ENCODE data around the gene PTPRT. TPM values are rescaled to one million over a fixed set of nuclear protein-coding genes. Genes with fewer than 3 reads are reported as not detected.

The PTPRT gene
- total RNA-seq, 1 donor from 2014 or later: not detected

DNA sequence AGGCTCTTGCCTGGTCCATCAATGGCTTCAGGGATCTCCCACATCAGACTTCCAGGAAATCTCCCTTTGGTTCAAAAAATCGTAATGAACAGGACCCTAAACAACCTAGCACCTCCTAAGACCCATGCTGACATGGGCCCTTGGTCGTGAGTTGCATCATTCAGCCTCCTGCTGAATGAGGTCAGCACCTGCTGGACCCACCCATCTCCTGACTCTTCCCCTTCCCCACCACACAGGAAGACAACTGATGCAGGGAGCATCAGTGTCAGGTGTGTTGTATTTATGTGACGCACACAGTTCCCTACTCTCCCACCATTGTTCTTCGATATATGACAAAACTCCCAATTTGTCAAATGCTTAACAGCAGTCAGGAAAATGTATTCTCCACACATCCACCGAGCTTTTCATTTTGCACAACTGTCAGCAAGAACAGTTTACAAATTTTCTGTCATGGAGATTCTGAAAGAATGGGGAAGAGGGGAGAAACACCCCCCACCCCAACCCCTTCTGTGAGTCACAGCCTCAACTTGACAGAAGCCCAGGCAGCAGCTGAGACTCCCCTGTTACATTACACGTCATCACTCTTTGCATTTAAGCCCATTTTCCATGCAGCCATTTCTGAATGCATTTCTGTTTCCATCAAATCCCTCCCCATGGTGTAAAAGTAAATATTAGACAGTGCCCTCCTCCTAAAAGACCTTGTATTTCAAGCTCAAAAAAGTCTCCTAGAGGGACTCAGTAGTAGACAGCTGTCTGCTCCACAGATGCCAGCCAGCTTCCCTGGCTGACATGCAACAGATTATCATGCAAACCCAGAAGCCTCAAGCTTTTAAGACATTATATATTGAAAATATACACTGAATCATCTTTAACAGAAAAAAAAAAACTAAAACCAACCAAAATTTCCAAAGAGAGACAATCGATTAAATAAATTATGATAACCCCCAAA, 577.5 kb downstream of the PTPRT start:
- H3K4me3 ChIP-seq: no peak overlapping the region
- H3K27ac ChIP-seq: no peak overlapping the region
- TF ChIP-seq POLR2AphosphoS5 (IDR thresholded peaks at IDR 0.05; ENCODE audit: insufficient read depth in 1 of 2, low read depth in 1 of 2): no peak
- TF ChIP-seq, protein P1, sequence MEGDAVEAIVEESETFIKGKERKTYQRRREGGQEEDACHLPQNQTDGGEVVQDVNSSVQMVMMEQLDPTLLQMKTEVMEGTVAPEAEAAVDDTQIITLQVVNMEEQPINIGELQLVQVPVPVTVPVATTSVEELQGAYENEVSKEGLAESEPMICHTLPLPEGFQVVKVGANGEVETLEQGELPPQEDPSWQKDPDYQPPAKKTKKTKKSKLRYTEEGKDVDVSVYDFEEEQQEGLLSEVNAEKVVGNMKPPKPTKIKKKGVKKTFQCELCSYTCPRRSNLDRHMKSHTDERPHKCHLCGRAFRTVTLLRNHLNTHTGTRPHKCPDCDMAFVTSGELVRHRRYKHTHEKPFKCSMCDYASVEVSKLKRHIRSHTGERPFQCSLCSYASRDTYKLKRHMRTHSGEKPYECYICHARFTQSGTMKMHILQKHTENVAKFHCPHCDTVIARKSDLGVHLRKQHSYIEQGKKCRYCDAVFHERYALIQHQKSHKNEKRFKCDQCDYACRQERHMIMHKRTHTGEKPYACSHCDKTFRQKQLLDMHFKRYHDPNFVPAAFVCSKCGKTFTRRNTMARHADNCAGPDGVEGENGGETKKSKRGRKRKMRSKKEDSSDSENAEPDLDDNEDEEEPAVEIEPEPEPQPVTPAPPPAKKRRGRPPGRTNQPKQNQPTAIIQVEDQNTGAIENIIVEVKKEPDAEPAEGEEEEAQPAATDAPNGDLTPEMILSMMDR (IDR thresholded peaks at IDR 0.05): no peak
- no peak for TF ChIP-seq POLR2A (IDR thresholded peaks at IDR 0.05)
- H3K27me3 ChIP-seq: no peaks in the 10 kb centered on the region
- H3K4me1 ChIP-seq: no peaks in the 10 kb centered on the region
- no peaks in the 10 kb centered on the region for H3K9me3 ChIP-seq
- intact Hi-C loops (cut with DNase I): no loop called here
- H3K36me3 ChIP-seq: no peaks in the 10 kb centered on the region
- no peak for DNase-seq (ENCODE audit: extremely low spot score in 2 of 2)

DNA sequence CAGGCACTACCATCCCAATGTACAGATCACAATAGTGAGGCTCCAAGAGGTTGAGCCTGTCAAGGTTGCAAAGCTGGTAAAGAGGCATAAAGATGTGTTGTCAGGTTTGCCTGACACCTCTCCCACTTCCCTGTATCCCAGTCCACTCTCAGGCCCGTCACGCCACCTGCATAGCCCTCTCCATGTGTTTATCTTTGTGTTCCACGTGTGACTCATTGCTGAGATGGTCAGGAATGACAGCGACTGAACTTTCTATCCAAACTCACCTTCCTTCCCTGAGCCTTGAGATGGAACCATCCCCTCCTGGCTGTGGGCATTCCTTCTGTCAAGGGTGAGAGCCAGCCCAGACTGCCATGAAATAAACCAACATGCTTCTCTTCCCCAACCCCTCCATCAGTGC, 578.3 kb downstream of the PTPRT start:
- DNase-seq (ENCODE audit: extremely low spot score in 2 of 2): no peak
- H3K4me3 ChIP-seq: no peak overlapping the region
- no peaks in the 10 kb centered on the region for H3K9me3 ChIP-seq
- no peaks in the 10 kb centered on the region for H3K36me3 ChIP-seq
- no peaks in the 10 kb centered on the region for H3K4me1 ChIP-seq
- no peak overlapping the region for H3K27ac ChIP-seq
- no peak for TF ChIP-seq POLR2AphosphoS5 (IDR thresholded peaks at IDR 0.05; ENCODE audit: insufficient read depth in 1 of 2, low read depth in 1 of 2)
- no peak for TF ChIP-seq POLR2A (IDR thresholded peaks at IDR 0.05)
- TF ChIP-seq, protein P1 (IDR thresholded peaks at IDR 0.05): no peak
- intact Hi-C loops (cut with DNase I): no loop called here
- H3K27me3 ChIP-seq: no peaks in the 10 kb centered on the region

DNA sequence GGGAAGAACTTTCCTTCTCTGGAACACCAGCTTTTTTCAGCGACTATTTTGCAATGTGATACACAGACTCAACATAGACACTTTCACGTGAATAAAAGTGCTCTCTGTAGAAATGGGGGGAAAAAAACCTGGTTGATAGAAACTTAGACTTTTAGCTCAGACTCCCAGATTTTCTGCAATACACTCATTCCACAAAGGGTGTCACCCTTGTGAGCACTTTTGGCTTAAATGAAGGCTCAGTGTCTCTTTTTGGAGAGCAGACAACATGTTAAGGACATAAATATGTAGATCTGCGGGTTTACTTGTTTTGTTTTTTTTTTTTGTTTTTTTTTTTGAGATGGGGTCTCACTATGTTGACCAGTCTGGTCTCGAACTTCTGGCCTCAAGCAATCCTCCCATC, 579.6 kb downstream of the PTPRT start:
- H3K27me3 ChIP-seq: no peaks in the 10 kb centered on the region
- no peaks in the 10 kb centered on the region for H3K9me3 ChIP-seq
- no peaks in the 10 kb centered on the region for H3K36me3 ChIP-seq
- TF ChIP-seq POLR2A (IDR thresholded peaks at IDR 0.05) (no peak), POLR2AphosphoS5 (IDR thresholded peaks at IDR 0.05; ENCODE audit: insufficient read depth in 1 of 2, low read depth in 1 of 2) (no peak)
- TF ChIP-seq, protein P1 (IDR thresholded peaks at IDR 0.05): no peak
- no peaks in the 10 kb centered on the region for H3K4me1 ChIP-seq
- H3K27ac ChIP-seq: no peak overlapping the region
- DNase-seq (ENCODE audit: extremely low spot score in 2 of 2): no peak
- intact Hi-C loops (cut with DNase I): no loop called here
- no peak overlapping the region for H3K4me3 ChIP-seq

DNA sequence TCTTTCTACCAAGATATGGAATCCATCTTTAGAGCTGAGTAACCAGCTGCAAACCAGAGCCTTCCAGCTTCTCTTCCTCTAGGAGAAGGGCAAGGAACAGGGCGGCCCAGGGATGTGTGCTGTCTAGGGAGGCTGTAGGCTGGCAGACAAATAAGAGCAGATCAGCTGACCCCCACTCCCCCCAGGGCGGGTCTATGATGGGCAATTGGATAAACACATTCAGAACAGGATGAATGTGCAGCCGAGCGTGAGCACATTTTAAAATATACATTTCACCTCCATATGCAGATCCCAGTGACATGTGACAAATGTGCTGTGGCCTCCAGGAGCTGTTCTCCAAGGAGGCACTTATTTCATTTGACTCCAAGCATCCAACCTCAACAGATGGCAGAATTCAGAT, 580.1 kb downstream of the PTPRT start:
- no peaks in the 10 kb centered on the region for H3K27me3 ChIP-seq
- intact Hi-C loops (cut with DNase I): no loop called here

More for the DNA sequence above, 580.1 kb downstream of the PTPRT start:
- Histone ChIP-seq H3K4me3 (no peak overlapping the region), H3K4me1 (no peaks in the 10 kb centered on the region), H3K36me3 (no peaks in the 10 kb centered on the region), H3K9me3 (no peaks in the 10 kb centered on the region), H3K27ac (no peak overlapping the region)
- no peak for DNase-seq (ENCODE audit: extremely low spot score in 2 of 2)
- TF ChIP-seq POLR2AphosphoS5 (IDR thresholded peaks at IDR 0.05; ENCODE audit: insufficient read depth in 1 of 2, low read depth in 1 of 2): no peak
- TF ChIP-seq POLR2A (IDR thresholded peaks at IDR 0.05): no peak
- TF ChIP-seq, protein P1 (IDR thresholded peaks at IDR 0.05): no peak
